Germinal center (tissue), 1 donor: Measurements from ENCODE around the gene SYVN1.
A peak's percentile ranks its signal among the peaks of the same experiment; 100 is the strongest.

Source experiments
- DNase-seq: peaks from one replicate; pipeline ENCODE4 v3.0.0; 2012; ENCODE audit warnings: mixed read lengths, low spot score

SYVN1 gene

GRCh38 chr11:65112546-65113360 lies 21.6 kb downstream of the SYVN1 start:
- DNase-seq = peak; percentile 77

- DNase-seq = peak; percentile 97
Observed at GRCh38 chr11:65111744-65112545, 22.4 kb downstream of the SYVN1 start, which contains the start of gene TM7SF2. Gene TM7SF2 (plus strand): TSS chr11:65111872. CDS start chr11:65112016, 144 bp downstream.

- no peak for DNase-seq
Observed at GRCh38 chr11:65111159-65111743, 23.1 kb downstream of the SYVN1 start.

GRCh38 chr11:65110354-65110861 lies 23.9 kb downstream of the SYVN1 start:
- peak; percentile 88 for DNase-seq

- DNase-seq = no peak
Observed at GRCh38 chr11:65109231-65110198, 24.8 kb downstream of the SYVN1 start.

- no peak for DNase-seq
Observed at GRCh38 chr11:65108469-65109123, 25.7 kb downstream of the SYVN1 start.

- DNase-seq = no peak
Observed at GRCh38 chr11:65107751-65108468, 26.4 kb downstream of the SYVN1 start.

- DNase-seq = no peak
Observed at GRCh38 chr11:65107078-65107477, 27.2 kb downstream of the SYVN1 start.

GRCh38 chr11:65104628-65105027 lies 29.7 kb downstream of the SYVN1 start:
- DNase-seq = no peak

- DNase-seq = no peak
Observed at GRCh38 chr11:65103476-65103875, 30.8 kb downstream of the SYVN1 start.

- DNase-seq = no peak
Observed at GRCh38 chr11:65102142-65103095, 31.9 kb downstream of the SYVN1 start.

GRCh38 chr11:65100674-65101350 lies 33.5 kb downstream of the SYVN1 start:
- no peak for DNase-seq

GRCh38 chr11:65096926-65097325 lies 37.4 kb downstream of the SYVN1 start:
- DNase-seq = no peak

- peak; percentile 91 for DNase-seq
Observed at GRCh38 chr11:65095974-65096806, 38.1 kb downstream of the SYVN1 start, which contains the start of gene VPS51. Gene VPS51 (plus strand): TSS chr11:65096214. CDS start chr11:65096251, 37 bp downstream.

- DNase-seq = no peak
Observed at GRCh38 chr11:65095427-65095826, 38.9 kb downstream of the SYVN1 start.

GRCh38 chr11:65090628-65091027 lies 43.7 kb downstream of the SYVN1 start:
- no peak for DNase-seq

GRCh38 chr11:65089621-65090020 lies 44.7 kb downstream of the SYVN1 start:
- DNase-seq = no peak
